ENCODE data around the gene CORO2A.

Gene CORO2A

GRCh38 chr9:98219794-98220370 is 27.4 kb upstream of the CORO2A start:
- no peak for DNase-seq (ENCODE audit: extremely low read depth in 1 of 2, low read depth in 1 of 2)

- DNase-seq (ENCODE audit: extremely low read depth in 1 of 2, low read depth in 1 of 2), result no peak
These were observed 26.9 kb upstream of the CORO2A start for GRCh38 chr9:98219364-98219716.

GRCh38 chr9:98218562-98219363 is 26.3 kb upstream of the CORO2A start:
- no peak for DNase-seq (ENCODE audit: extremely low read depth in 1 of 2, low read depth in 1 of 2)

DNA sequence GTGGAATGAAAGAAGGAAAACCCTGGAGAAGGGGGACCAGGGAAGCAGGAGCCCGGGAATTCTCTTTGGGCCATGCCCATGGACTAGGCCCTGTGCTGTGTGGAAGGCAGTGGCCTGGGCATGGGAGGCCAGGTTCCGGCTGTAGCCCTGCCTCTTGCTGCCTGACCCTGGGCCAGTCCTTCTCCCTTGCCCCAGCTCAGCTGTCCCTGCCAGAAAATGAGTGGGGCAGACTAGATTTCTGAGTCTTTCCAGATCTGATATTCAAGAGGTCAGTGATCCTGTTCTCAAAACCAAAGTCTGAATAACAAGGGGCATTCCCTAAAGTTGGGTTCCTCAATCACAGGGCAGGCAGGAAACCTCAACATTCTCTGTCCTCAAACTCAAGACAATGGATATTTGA is 24.8 kb upstream of the CORO2A start:
- DNase-seq (ENCODE audit: extremely low read depth in 1 of 2, low read depth in 1 of 2), result no peak

- no peak for DNase-seq (ENCODE audit: extremely low read depth in 1 of 2, low read depth in 1 of 2)
These were observed 24.0 kb upstream of the CORO2A start for GRCh38 chr9:98216391-98216790.

GRCh38 chr9:98215821-98216220 is 23.4 kb upstream of the CORO2A start:
- DNase-seq (ENCODE audit: extremely low read depth in 1 of 2, low read depth in 1 of 2), result no peak

- no peak for DNase-seq (ENCODE audit: extremely low read depth in 1 of 2, low read depth in 1 of 2)
These were observed 22.8 kb upstream of the CORO2A start for GRCh38 chr9:98215271-98215670.

DNA sequence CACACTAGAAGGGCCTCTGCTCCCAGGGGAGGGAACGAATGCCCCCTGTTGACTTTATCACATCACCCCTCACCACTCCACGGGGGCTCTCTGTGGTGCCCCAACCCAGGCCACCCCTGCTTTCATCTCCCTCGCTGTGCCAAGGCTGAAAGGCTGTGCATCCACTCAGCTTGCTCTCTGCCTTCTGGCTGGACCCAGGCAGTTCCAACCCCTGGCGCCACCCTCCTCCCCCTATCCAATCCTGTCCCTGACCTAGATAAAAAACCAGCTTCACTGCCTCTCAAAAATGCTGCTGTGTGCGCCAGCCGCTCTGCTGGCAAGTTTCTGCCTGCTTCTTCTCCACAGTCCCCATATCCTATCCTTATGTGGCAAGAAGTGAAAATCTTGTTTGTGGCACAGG is 22.4 kb upstream of the CORO2A start:
- DNase-seq (ENCODE audit: extremely low read depth in 1 of 2, low read depth in 1 of 2), result no peak

GRCh38 chr9:98211260-98211659 is 18.8 kb upstream of the CORO2A start:
- DNase-seq (ENCODE audit: extremely low read depth in 1 of 2, low read depth in 1 of 2), result no peak

DNA sequence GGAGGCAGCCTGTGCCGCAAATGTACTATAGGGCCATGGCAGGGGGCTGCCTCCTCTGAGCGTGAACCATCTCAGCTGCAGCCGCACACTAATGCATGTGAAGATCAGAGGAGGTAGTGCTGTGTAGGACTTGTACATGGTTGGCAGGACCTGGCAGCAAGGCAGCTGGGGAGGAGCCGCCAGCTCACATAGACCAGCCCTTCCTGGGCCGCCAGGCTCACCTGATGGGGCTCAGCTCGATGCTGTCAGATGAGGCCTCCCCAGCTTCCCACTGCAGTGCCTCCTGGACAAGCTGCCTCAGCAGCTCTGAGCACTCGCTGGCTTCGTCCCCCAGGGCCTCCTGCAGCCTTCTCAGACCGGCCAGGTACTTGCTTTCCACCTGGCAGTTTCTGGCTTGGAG is 18.0 kb upstream of the CORO2A start:
- no peak for DNase-seq (ENCODE audit: extremely low read depth in 1 of 2, low read depth in 1 of 2)

DNA sequence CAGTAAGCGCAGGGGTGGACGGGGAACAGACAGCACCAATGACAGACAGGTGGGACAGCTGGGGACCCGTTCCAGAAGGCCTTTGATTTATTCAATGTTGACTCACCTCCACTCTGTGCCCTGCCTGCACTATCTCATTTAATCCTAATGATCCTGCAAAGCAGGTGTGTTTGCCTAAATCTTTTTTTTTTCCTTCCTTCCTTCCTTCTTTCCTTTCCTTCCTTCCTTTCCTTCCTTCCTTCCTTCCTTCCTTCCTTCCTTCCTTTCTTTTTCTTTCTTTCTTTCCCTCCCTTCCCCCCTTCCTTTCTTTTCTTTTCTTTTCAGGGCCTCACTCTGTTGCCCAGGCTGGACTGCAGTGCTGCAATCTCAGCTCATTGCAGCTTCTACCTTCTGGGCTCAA is 17.1 kb upstream of the CORO2A start:
- DNase-seq (ENCODE audit: extremely low read depth in 1 of 2, low read depth in 1 of 2), result no peak

DNA sequence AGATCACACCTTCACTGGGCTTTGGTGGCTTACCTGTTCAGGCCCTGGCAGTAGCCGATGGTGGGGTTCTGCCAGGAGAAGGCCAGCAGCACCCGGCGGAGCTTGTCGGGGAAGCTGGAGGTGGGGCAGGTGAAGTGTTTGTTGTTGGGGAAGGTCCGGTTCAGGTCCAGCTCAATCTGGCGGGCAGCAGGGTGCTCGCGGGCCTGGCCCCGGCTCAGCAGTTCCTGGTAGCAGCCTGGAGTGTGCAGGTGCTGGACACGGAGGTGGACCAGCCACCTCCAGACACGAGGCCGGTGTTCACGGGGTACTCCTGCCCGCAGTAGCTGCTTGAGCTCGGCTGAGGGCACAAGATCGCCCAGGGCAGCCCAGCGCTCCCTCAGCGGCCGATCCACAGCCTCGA is 16.2 kb upstream of the CORO2A start:
- no peak for DNase-seq (ENCODE audit: extremely low read depth in 1 of 2, low read depth in 1 of 2)

DNA sequence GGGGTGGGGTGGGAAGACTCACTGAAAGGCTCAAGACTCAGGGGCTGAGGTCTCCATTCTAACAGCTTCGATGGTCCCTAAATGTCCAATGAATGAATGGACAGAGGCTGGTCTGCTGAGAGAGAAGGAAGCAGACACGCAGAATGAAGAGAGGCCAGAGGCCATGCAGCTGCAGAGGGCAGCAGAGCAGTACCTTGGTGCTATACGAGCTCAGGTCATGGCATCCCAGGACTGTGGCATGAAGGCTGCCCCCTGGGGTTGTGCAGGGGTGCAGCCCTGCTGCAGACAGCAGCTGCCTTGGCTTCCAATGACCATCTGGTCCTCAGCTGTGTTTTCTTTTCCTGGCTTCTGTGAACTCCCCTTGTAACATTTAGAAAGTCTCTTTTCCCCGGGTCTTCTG is 15.2 kb upstream of the CORO2A start:
- DNase-seq (ENCODE audit: extremely low read depth in 1 of 2, low read depth in 1 of 2), result no peak

- DNase-seq (ENCODE audit: extremely low read depth in 1 of 2, low read depth in 1 of 2), result no peak
These were observed 14.3 kb upstream of the CORO2A start for GRCh38 chr9:98206754-98207153.

DNA sequence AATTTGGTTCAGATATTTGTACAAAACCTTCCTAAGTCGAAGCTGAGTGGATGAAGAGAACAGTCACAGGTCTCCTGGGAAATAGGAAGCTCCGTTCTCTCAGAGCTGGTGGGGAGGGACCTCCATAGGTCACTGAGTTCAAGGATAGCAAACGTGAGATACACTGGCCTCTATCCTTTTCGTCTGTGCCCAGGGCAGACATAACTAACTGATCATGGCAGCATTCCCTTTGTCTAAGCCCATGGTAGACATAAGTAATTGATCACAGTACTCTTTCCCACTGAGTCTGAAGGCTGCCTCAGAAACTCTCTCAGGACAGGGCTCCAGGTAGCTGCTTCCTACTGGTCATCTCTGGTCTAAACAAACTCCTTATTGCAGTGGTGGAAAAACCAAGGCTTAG is 12.3 kb upstream of the CORO2A start:
- DNase-seq (ENCODE audit: extremely low read depth in 1 of 2, low read depth in 1 of 2), result no peak

- no peak for DNase-seq (ENCODE audit: extremely low read depth in 1 of 2, low read depth in 1 of 2)
These were observed 10.7 kb upstream of the CORO2A start for GRCh38 chr9:98203153-98203552.

GRCh38 chr9:98202252-98202651 is 9.8 kb upstream of the CORO2A start:
- DNase-seq (ENCODE audit: extremely low read depth in 1 of 2, low read depth in 1 of 2), result no peak

GRCh38 chr9:98201749-98202148 is 9.3 kb upstream of the CORO2A start:
- DNase-seq (ENCODE audit: extremely low read depth in 1 of 2, low read depth in 1 of 2), result no peak

- DNase-seq (ENCODE audit: extremely low read depth in 1 of 2, low read depth in 1 of 2), result no peak
These were observed 8.7 kb upstream of the CORO2A start for GRCh38 chr9:98201102-98201501.

DNA sequence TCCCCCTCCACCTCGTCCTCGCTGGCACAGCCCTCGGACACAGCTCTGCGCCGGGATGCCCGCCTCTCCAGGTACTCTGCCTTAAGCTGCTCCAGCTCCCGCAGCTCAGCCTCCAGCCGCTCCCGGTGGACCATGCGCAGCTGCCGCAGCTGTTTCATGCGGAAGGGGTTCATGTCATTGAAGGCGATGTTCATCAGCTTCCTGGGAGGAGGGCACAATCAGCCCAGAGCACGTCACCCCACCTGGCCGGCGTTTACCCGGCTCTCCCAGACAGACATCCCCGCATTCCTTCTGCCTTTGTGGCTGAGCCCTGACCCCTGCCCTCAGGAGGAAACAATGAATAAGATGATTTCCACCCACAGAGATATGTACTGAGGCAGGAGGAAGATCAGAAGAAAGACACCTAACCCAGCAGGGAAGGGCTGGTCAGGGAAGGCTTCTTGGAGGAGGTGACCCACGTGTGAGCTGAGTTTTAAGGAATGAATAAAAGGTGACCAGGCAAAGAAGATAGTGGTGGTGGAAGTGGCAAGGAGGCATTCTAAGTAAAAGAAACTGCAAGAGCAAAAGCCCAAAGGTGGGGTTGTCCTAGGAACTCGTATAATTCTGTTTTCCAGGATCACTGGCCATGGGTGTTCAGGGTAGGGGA is 7.1 kb upstream of the CORO2A start:
- no peak for DNase-seq (ENCODE audit: extremely low read depth in 1 of 2, low read depth in 1 of 2)

GRCh38 chr9:98195671-98196070 is 3.2 kb upstream of the CORO2A start:
- DNase-seq (ENCODE audit: extremely low read depth in 1 of 2, low read depth in 1 of 2), result no peak

DNA sequence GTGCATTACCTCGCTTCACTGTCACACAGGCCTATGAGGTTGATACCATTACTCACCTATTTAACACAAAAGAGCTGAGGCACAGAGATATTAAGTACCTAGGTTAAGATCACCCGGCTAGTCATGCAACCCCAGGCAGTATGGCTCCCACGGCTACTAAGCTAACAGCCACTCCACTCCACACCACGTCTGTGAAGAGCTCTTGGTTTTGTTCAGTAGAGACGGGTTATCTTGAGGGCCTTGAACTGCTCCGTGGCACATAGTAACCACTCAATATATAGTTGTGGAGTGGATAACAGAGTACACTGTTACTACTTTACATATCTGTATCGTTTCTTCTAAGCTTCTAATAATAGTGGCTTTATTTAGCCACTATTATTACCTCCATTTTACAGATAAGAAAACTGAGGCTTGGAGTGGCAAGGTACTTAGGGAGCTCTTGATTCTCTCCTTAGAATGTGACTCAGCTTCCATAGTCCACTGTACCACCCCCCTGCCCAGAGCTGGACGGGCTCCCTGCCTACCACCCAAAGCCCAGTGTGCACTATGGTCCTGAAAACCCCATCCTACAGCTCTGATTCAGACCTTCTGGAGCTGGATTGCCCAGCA is 1.0 kb upstream of the CORO2A start:
- no peak for DNase-seq (ENCODE audit: extremely low read depth in 1 of 2, low read depth in 1 of 2)
